Panc1 (cell line): ENCODE results near the gene EGFL7.

Source experiments
- POLR2AphosphoS5 ChIP-seq: IDR thresholded peaks from 2 replicates; pipeline ENCODE4 v1.6.1; 2012; ENCODE audit warnings: mild to moderate bottlenecking, low read depth, low read length, moderate library complexity
- TF ChIP-seq, protein P1 (sequence below): fragments of 450-650 bp; IDR thresholded peaks from 2 replicates; pipeline ENCODE4 v1.5.1; 2017; ENCODE audit warnings: mild to moderate bottlenecking

DNA sequence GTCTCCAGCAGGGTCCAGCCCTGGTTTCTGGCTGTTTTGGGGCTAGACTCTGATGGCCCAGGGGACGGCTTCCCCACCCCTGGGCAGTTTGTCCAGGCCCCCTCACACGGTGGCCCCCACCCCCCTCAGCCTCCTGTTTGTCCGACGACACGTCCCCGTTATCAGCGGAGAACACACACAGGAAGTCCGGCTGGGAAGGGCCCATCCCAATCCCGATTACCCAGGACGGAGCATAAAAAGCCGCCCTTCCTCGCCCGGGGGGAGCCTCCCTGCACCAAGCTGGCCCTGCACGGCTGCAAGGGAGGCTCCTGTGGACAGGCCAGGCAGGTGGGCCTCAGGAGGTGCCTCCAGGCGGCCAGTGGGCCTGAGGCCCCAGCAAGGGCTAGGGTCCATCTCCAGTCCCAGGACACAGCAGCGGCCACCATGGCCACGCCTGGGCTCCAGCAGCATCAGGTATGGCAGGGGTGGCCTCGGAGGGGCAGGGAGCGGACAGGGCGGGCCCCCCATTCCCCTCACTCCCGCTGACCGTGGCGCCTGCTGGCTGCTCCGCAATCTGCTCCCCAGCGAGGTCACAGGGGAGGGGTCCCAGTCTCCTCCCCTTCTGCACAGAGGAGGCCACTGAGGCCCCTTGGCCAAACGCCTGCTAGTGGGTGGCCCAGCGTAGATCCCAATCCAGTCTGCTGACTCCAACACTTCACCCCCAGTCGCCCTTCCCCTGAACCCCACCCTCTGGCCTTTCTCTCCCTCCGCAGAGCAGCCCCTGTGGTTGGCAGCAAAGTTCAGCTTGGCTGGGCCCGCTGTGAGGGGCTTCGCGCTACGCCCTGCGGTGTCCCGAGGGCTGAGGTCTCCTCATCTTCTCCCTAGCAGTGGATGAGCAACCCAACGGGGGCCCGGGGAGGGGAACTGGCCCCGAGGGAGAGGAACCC lies at the start of gene EGFL7:
- TF ChIP-seq, protein P1, sequence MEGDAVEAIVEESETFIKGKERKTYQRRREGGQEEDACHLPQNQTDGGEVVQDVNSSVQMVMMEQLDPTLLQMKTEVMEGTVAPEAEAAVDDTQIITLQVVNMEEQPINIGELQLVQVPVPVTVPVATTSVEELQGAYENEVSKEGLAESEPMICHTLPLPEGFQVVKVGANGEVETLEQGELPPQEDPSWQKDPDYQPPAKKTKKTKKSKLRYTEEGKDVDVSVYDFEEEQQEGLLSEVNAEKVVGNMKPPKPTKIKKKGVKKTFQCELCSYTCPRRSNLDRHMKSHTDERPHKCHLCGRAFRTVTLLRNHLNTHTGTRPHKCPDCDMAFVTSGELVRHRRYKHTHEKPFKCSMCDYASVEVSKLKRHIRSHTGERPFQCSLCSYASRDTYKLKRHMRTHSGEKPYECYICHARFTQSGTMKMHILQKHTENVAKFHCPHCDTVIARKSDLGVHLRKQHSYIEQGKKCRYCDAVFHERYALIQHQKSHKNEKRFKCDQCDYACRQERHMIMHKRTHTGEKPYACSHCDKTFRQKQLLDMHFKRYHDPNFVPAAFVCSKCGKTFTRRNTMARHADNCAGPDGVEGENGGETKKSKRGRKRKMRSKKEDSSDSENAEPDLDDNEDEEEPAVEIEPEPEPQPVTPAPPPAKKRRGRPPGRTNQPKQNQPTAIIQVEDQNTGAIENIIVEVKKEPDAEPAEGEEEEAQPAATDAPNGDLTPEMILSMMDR = no peak
- TF ChIP-seq POLR2AphosphoS5 = no peak
